ENCODE measurements around the gene FGF18.

FGF18 gene

GRCh38 chr5:171474230-171474813, 54.9 kb downstream of the FGF18 start:
- no peaks in the 10 kb centered on the region for H3K36me3 ChIP-seq (ENCODE audit: control insufficient read depth, low read length)
- no peak overlapping the region for H3K4me2 ChIP-seq (ENCODE audit: low read length)
- no peak overlapping the region for H3K27ac ChIP-seq (ENCODE audit: low read depth, low read length)
- H3K4me3 ChIP-seq (ENCODE audit: low read length): no peak overlapping the region
- no peaks in the 10 kb centered on the region for H3K4me1 ChIP-seq (ENCODE audit: control insufficient read depth, low read length)
- TF ChIP-seq EZH2phosphoT487 (IDR thresholded peaks at IDR 0.05; ENCODE audit: borderline replicate concordance, low read length) (no peak), CTCF (IDR thresholded peaks at IDR 0.05; ENCODE audit: low read depth, low read length, poor library complexity, severe bottlenecking) (no peak)
- no peaks in the 10 kb centered on the region for H3F3A ChIP-seq (ENCODE audit: control insufficient read depth, insufficient read depth)
- H3K9me3 ChIP-seq (ENCODE audit: control insufficient read depth, insufficient read depth, low read length): no peaks in the 10 kb centered on the region
- H3K27me3 ChIP-seq (ENCODE audit: control insufficient read depth, low read length): peaks cover 8% of the 10 kb centered on the region; the same call in 1 of the 2 replicates
- H4K20me1 ChIP-seq (ENCODE audit: control insufficient read depth, insufficient read depth, low read depth, low read length): no peaks in the 10 kb centered on the region
- H3K79me2 ChIP-seq (ENCODE audit: control insufficient read depth, low read length): no peaks in the 10 kb centered on the region
- H3K9me2 ChIP-seq (replicated peaks; ENCODE audit: control insufficient read depth, low read length): no peaks in the 10 kb centered on the region

- Histone ChIP-seq H3F3A (ENCODE audit: control insufficient read depth, insufficient read depth) (no peaks in the 10 kb centered on the region), H3K4me1 (ENCODE audit: control insufficient read depth, low read length) (no peaks in the 10 kb centered on the region), H3K79me2 (ENCODE audit: control insufficient read depth, low read length) (no peaks in the 10 kb centered on the region), H3K9me3 (ENCODE audit: control insufficient read depth, insufficient read depth, low read length) (no peaks in the 10 kb centered on the region), H3K4me2 (ENCODE audit: low read length) (no peak overlapping the region), H3K36me3 (ENCODE audit: control insufficient read depth, low read length) (no peaks in the 10 kb centered on the region), H3K27me3 (ENCODE audit: control insufficient read depth, low read length) (peaks cover 8% of the 10 kb centered on the region; the same call in 1 of the 2 replicates), H4K20me1 (ENCODE audit: control insufficient read depth, insufficient read depth, low read depth, low read length) (no peaks in the 10 kb centered on the region), H3K9me2 (replicated peaks; ENCODE audit: control insufficient read depth, low read length) (no peaks in the 10 kb centered on the region), H3K27ac (ENCODE audit: low read depth, low read length) (no peak overlapping the region), H3K4me3 (ENCODE audit: low read length) (no peak overlapping the region)
- no peak for TF ChIP-seq EZH2phosphoT487 (IDR thresholded peaks at IDR 0.05; ENCODE audit: borderline replicate concordance, low read length)
- no peak for TF ChIP-seq CTCF (IDR thresholded peaks at IDR 0.05; ENCODE audit: low read depth, low read length, poor library complexity, severe bottlenecking)
Measured at GRCh38 chr5:171475596-171475995, 56.1 kb downstream of the FGF18 start.

GRCh38 chr5:171476701-171477100, 57.3 kb downstream of the FGF18 start:
- Histone ChIP-seq H3K36me3 (ENCODE audit: control insufficient read depth, low read length) (no peaks in the 10 kb centered on the region), H3K27ac (ENCODE audit: low read depth, low read length) (no peak overlapping the region), H3F3A (ENCODE audit: control insufficient read depth, insufficient read depth) (no peaks in the 10 kb centered on the region), H3K79me2 (ENCODE audit: control insufficient read depth, low read length) (no peaks in the 10 kb centered on the region), H3K4me3 (ENCODE audit: low read length) (no peak overlapping the region), H4K20me1 (ENCODE audit: control insufficient read depth, insufficient read depth, low read depth, low read length) (no peaks in the 10 kb centered on the region), H3K4me1 (ENCODE audit: control insufficient read depth, low read length) (no peaks in the 10 kb centered on the region), H3K9me2 (replicated peaks; ENCODE audit: control insufficient read depth, low read length) (no peaks in the 10 kb centered on the region), H3K27me3 (ENCODE audit: control insufficient read depth, low read length) (peaks cover 8% of the 10 kb centered on the region; the same call in 1 of the 2 replicates), H3K9me3 (ENCODE audit: control insufficient read depth, insufficient read depth, low read length) (no peaks in the 10 kb centered on the region), H3K4me2 (ENCODE audit: low read length) (no peak overlapping the region)
- TF ChIP-seq EZH2phosphoT487 (IDR thresholded peaks at IDR 0.05; ENCODE audit: borderline replicate concordance, low read length) (no peak), CTCF (IDR thresholded peaks at IDR 0.05; ENCODE audit: low read depth, low read length, poor library complexity, severe bottlenecking) (no peak)
